Psoas muscle (tissue), 8 donors: ENCODE results near the gene ARHGAP8. TPM values are rescaled to one million over a fixed set of nuclear protein-coding genes. Genes with fewer than 3 reads are reported as not detected.

Experiments used
- ATAC-seq, 4 donors: fragments of 200-7000 bp; cut with Tn5 transposase; one replicate each; pipeline ENCODE4 v1.9.1; 2020; ENCODE audit warnings: moderate library complexity in 3 of 4, mild to moderate bottlenecking in 2 of 4
- DNase-seq, 2 donors: peaks; one replicate each; pipeline ENCODE4 v3.0.0-alpha.2; 2020
- H3K27ac ChIP-seq: fragments of 200-600 bp; one replicate; pipeline ENCODE4 v1.8.0; 2022
- H3K27me3 ChIP-seq, 3 donors: fragments of 200-600 bp in 1 of 3; one replicate each; pipeline versions ENCODE4 v1.6.1 to v1.8.0; 2013 to 2022; ENCODE audit warnings: low read length in 2 of 3, mild to moderate bottlenecking in 2 of 3, moderate library complexity in 1 of 3; ENCODE audit not compliant: insufficient read depth in 3 of 3
- H3K36me3 ChIP-seq, 2 donors: fragments of 200-600 bp in 1 of 2; one replicate each; pipeline versions ENCODE4 v1.6.1 to v1.8.0; 2013 to 2022; ENCODE audit warnings: low read depth in 1 of 2, mild to moderate bottlenecking in 1 of 2, moderate library complexity in 1 of 2; ENCODE audit not compliant: insufficient read depth in 1 of 2
- H3K4me1 ChIP-seq: fragments of 200-600 bp; one replicate; pipeline ENCODE4 v1.8.0; 2022
- H3K4me3 ChIP-seq: fragments of 200-600 bp; one replicate; pipeline ENCODE4 v1.8.0; 2022; ENCODE audit warnings: mild to moderate bottlenecking
- H3K9me3 ChIP-seq: fragments of 200-600 bp; one replicate; pipeline ENCODE4 v1.8.0; 2022
- WGBS, 3 donors: extraction: QIAGEN DNeasy Blood & Tissue Kit; methylation state at CpG; one replicate each; pipeline versions ENCODE4 v1.1.6 to v1.1.7; 2013; 5-methylcytosine and 5-hydroxymethylcytosine counted together
- intact Hi-C, 2 donors: fragments of 100-400 bp; cut with DNase I; formaldehyde crosslinking; loops; one replicate each; pipeline versions ENCODE4 v1.11.0 to v1.14.2; 2022
- polyA plus RNA-seq, 3 donors: library from polyadenylated mRNA; stranded (reverse); fragments of 200-250 nt; gene quantifications; one replicate each; pipeline ENCODE4 v1.2.3, GENCODE V29; 2013
- total RNA-seq, 4 donors: library from RNA; stranded (reverse); fragmentation: NEBNext Ultra II Directional in 2 of 4; extraction: Animal tissue kit (Norgen Biotek cat#: 25700) in 2 of 4; gene quantifications; one replicate each; pipeline versions ENCODE4 v1.2.1 to v1.2.4, GENCODE V29; 2021 to 2023
- TF ChIP-seq, protein P1 (sequence below): fragments of 200-600 bp; IDR thresholded peaks from one replicate; pipeline ENCODE4 v1.8.0; 2022; ENCODE audit warnings: antibody characterized with exemption
- donor health status: healthy with polysubstance abuse.
- donor health status: DM: no; HTN: no; CAD: no; lungs with moderate emphysema.
- donor health status: Bipolar disorder and iron deficiency.
- donor health status: healthy.
- donor health status: DM: yes; HTN: yes; CAD: no.
- donor health status: DM: no; HTN: no; CAD: no.
- donor health status: DM: no; HTN: no; CAD: no.
- donor health status: DM: yes; HTN: yes; CAD: no.

Gene ARHGAP8
- total and polyA plus RNA-seq, 7 donors: 0.14 TPM; not detected in 6

DNA sequence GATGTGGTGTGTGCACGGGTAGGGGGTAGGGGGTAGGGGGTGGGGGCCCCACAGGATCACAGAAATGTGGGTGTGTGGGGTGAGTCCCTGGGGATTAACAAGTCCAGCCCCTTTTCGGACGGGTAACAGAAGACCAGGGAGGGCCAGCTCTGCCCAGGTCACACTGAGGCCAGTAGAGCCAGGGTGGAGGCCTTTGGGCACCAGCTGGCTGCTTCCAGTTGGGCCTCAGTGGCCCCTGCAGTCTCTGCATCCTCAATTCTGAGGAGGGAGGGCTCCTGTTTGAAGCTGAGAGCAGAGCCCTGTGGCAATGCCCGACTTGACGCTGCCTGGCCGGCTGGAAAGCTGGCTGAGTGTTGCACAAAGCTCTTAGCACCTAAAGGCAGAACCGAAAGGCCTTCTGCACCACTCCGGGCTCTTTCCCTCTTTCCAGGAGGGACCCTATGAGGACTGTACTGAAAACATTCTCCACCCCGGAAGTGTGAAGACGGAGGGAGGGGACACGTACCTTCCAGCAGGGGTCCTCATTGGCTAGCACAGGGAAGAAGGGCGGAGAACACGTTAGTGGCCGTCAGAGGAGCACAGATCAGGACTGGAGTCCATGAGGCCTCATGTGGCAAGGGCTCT, 137.0 kb downstream of the ARHGAP8 start:
- DNase-seq (no peak), ATAC-seq (no peak)
- Histone ChIP-seq H3K36me3 (no peaks in the 10 kb centered on the region), H3K27me3 (peaks cover 0 to 6% (median 0%) of the 10 kb centered on the region in 3 donors), H3K9me3 (no peaks in the 10 kb centered on the region), H3K4me1 (no peaks in the 10 kb centered on the region), H3K27ac (no peak overlapping the region), H3K4me3 (no peak overlapping the region)
- intact Hi-C loops: no loop called here
- TF ChIP-seq, protein P1, sequence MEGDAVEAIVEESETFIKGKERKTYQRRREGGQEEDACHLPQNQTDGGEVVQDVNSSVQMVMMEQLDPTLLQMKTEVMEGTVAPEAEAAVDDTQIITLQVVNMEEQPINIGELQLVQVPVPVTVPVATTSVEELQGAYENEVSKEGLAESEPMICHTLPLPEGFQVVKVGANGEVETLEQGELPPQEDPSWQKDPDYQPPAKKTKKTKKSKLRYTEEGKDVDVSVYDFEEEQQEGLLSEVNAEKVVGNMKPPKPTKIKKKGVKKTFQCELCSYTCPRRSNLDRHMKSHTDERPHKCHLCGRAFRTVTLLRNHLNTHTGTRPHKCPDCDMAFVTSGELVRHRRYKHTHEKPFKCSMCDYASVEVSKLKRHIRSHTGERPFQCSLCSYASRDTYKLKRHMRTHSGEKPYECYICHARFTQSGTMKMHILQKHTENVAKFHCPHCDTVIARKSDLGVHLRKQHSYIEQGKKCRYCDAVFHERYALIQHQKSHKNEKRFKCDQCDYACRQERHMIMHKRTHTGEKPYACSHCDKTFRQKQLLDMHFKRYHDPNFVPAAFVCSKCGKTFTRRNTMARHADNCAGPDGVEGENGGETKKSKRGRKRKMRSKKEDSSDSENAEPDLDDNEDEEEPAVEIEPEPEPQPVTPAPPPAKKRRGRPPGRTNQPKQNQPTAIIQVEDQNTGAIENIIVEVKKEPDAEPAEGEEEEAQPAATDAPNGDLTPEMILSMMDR: no peak
- WGBS, 3 donors: 51 to 59% (median 56%) methylated on average over 14 of the region's 14 CpGs

DNA sequence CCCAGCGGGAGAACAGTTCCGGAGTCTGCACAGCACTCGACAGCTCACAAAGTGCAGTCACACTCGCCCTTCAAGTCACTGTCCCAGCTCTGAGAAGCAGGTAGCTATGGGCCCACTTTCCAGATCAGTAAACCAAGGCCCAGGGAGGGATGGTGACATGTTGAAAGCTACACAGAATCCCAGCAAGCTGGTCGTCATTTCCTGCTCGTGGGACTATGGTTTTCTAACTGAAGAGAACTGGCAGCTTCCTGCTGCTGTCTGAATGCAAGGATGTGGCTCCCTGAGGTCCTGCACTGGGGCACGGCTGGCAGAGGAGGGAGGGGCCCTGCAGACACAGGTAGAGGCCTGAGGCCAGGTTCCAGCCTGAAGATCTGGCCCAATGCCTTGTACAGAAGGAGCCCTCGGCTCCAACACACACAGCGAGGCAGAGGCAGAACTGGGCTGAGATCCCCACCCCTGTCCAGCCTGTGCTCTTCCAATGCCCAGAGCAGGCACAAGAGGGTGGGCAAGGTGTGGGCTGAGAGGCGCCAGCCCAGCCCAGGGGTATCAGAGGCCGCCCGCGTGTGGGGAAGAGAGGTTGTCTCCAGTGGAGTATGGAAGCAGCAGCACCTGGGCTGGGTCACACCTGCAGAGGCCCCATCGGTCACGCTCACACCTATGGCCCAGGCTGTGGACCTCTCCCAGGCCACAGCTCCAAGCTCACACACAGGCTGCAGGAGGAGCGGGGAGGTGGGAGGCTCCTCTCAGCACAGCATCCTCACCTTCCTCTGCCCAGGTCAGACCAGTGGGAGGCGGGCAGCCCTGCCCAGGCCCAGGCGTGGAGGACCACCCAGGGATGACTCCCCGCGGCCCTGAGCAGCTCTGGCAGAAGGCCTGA, 138.3 kb downstream of the ARHGAP8 start:
- H3K27ac ChIP-seq: no peak overlapping the region
- intact Hi-C loops: no loop called here
- H3K27me3 ChIP-seq: peaks cover 0 to 6% (median 0%) of the 10 kb centered on the region in 3 donors
- peak in 1 of 2 donors; percentile 36 for DNase-seq
- TF ChIP-seq, protein P1: no peak
- no peaks in the 10 kb centered on the region for H3K36me3 ChIP-seq
- no peak overlapping the region for H3K4me3 ChIP-seq
- no peaks in the 10 kb centered on the region for H3K9me3 ChIP-seq
- no peaks in the 10 kb centered on the region for H3K4me1 ChIP-seq
- no peak for ATAC-seq
- 85 to 86% (median 86%) methylated on average over 20 of the region's 20 CpGs for WGBS, 3 donors

DNA sequence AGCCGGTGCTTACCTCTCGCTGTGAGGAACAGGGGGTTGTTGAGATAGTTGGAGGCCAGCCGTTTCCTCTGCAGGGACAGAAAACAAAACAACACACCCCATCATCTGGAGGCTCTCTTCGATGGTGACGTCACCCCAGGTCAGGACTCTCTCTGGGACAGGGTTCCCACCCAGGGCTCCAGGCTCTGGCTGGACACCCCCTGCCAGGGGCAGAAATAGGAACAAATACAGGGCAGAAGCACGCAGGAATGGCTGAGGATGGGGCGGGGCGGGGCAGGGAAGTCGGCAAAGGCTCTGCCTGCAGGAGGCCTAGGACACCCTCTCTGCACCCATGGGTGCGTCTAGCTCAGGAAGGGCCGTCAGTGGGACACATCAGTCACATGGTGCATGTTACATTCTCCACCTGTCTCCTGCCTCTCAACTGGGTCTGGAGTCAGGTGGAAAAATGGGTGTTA, 138.9 kb downstream of the ARHGAP8 start:
- intact Hi-C loops: no loop called here
- WGBS, 3 donors: 75 to 85% (median 77%) methylated on average over 11 of the region's 11 CpGs
- H3K27ac ChIP-seq: no peak overlapping the region

DNA sequence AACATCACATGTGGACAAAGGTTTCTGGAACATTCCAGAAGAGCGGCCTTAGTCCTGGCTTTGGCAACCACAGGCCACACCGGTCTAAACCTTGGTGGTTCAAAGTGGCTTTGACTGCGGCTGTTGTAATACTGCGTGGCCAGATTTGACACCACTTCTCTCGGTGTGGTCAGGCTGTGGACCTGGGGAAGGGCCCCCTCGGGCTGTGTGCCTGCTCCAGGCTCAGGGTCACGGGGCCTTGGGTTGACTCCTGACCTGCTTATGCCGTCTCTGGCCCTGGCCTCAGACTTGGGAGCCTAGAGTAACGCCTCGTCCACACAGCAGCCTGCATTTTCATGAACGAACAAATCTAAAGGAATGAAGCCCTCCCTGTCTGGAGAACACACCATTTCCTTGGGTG, 139.4 kb downstream of the ARHGAP8 start:
- H3K27me3 ChIP-seq: peaks cover 0 to 6% (median 0%) of the 10 kb centered on the region in 3 donors
- TF ChIP-seq, protein P1: no peak
- WGBS, 3 donors: 79 to 89% (median 85%) methylated on average over 11 of the region's 11 CpGs
- no peaks in the 10 kb centered on the region for H3K9me3 ChIP-seq
- intact Hi-C loops: no loop called here
- H3K4me3 ChIP-seq: no peak overlapping the region
- ATAC-seq (no peak), DNase-seq (peak in 1 of 2 donors; percentile 33)
- H3K27ac ChIP-seq: no peak overlapping the region
- no peaks in the 10 kb centered on the region for H3K4me1 ChIP-seq
- no peaks in the 10 kb centered on the region for H3K36me3 ChIP-seq

More for the DNA sequence above, 138.9 kb downstream of the ARHGAP8 start:
- Histone ChIP-seq H3K4me3 (no peak overlapping the region), H3K9me3 (no peaks in the 10 kb centered on the region), H3K4me1 (no peaks in the 10 kb centered on the region), H3K27me3 (peaks cover 0 to 6% (median 0%) of the 10 kb centered on the region in 3 donors), H3K36me3 (no peaks in the 10 kb centered on the region)
- ATAC-seq (no peak), DNase-seq (peak in 1 of 2 donors; percentile 28)
- TF ChIP-seq, protein P1: no peak
